Mucosa of descending colon (tissue), 3 donors: ENCODE results near the gene SMIM41. TPM values are rescaled to one million over a fixed set of nuclear protein-coding genes. Genes with fewer than 3 reads are reported as not detected.
A peak's percentile ranks its signal among the peaks of the same experiment; 100 is the strongest.

ENCODE experiments used
- ATAC-seq: fragments of 200-7000 bp; cut with Tn5 transposase; one replicate; pipeline ENCODE4 v1.9.1; 2020; ENCODE audit warnings: mild to moderate bottlenecking, moderate library complexity
- DNase-seq, 3 donors: peaks; one replicate each; pipeline ENCODE4 v3.0.0-alpha.2; 2020
- H3K36me3 ChIP-seq: fragments of 200-600 bp; one replicate; pipeline ENCODE4 v1.8.0; 2021; ENCODE audit warnings: low read depth, mild to moderate bottlenecking
- H3K4me1 ChIP-seq: fragments of 200-600 bp; one replicate; pipeline ENCODE4 v1.8.0; 2021; ENCODE audit warnings: low read depth, mild to moderate bottlenecking
- H3K4me3 ChIP-seq: fragments of 200-600 bp; one replicate; pipeline ENCODE4 v1.8.0; 2021; ENCODE audit warnings: mild to moderate bottlenecking
- H3K9me3 ChIP-seq: fragments of 200-600 bp; one replicate; pipeline ENCODE4 v1.8.0; 2021; ENCODE audit warnings: mild to moderate bottlenecking
- CTCF ChIP-seq: fragments of 200-600 bp; IDR thresholded peaks from one replicate; pipeline ENCODE4 v1.8.0; 2022; ENCODE audit warnings: antibody characterized with exemption, mild to moderate bottlenecking
- intact Hi-C, 2 donors: fragments of 100-400 bp; cut with DNase I in 1 of 2; cut with micrococcal nuclease in 1 of 2; formaldehyde crosslinking; loops; one replicate each; pipeline versions ENCODE4 v1.11.0 to v1.11.1; 2022; cut with DNase I, micrococcal nuclease
- total RNA-seq, 3 donors: library from RNA; stranded (reverse); fragmentation: NEBNext Ultra II Directional in 2 of 3; extraction: Animal tissue kit (Norgen Biotek cat#: 25700) in 2 of 3; gene quantifications; one replicate each; pipeline versions ENCODE4 v1.2.1 to v1.2.4, GENCODE V29; 2021 to 2023
- donor health status: DM: no; HTN: no; CAD: no; lungs with moderate emphysema.
- donor health status: DM: no; HTN: no; CAD: no.
- donor health status: DM: no; HTN: yes; CAD: no.

Gene SMIM41
- total RNA-seq, 3 donors from 2014 or later, result 0.32 to 0.41 TPM; not detected in 1

GRCh38 chr12:52083638-52083996 is 4.1 kb downstream of the SMIM41 start:
- no peak for TF ChIP-seq CTCF
- H3K36me3 ChIP-seq, result no peaks in the 10 kb centered on the region
- no peak for DNase-seq
- no peak for ATAC-seq
- intact Hi-C loops, result loop anchor here (5.0 kb wide), 1 partner anchor 56 kb away; no protein-coding TSS in a partner anchor
- H3K9me3 ChIP-seq, result no peaks in the 10 kb centered on the region
- H3K4me3 ChIP-seq, result no peak overlapping the region
- H3K4me1 ChIP-seq, result peaks cover 9% of the 10 kb centered on the region

- H3K9me3 ChIP-seq, result no peaks in the 10 kb centered on the region
- H3K4me3 ChIP-seq, result no peak overlapping the region
- DNase-seq, result no peak
- no peak for TF ChIP-seq CTCF
- H3K36me3 ChIP-seq, result no peaks in the 10 kb centered on the region
- peaks cover 9% of the 10 kb centered on the region for H3K4me1 ChIP-seq
- intact Hi-C loops, result loop anchor here (5.0 kb wide), 1 partner anchor 57 kb away; no protein-coding TSS in a partner anchor
- no peak for ATAC-seq
Observed at GRCh38 chr12:52084491-52085231, 5.2 kb downstream of the SMIM41 start.

- intact Hi-C loops, result no loop called here
- ATAC-seq (no peak), DNase-seq (no peak)
- Histone ChIP-seq H3K36me3 (no peaks in the 10 kb centered on the region), H3K4me1 (peaks cover 9% of the 10 kb centered on the region), H3K9me3 (no peaks in the 10 kb centered on the region), H3K4me3 (no peak overlapping the region)
- TF ChIP-seq CTCF, result no peak
Observed at GRCh38 chr12:52085682-52086180, 6.2 kb downstream of the SMIM41 start.

GRCh38 chr12:52086366-52086765 is 6.9 kb downstream of the SMIM41 start:
- DNase-seq (peak; percentile 64 to 66 (median 65)), ATAC-seq (peak; percentile 72)
- Histone ChIP-seq H3K9me3 (no peaks in the 10 kb centered on the region), H3K36me3 (no peaks in the 10 kb centered on the region), H3K4me1 (peaks cover 8% of the 10 kb centered on the region), H3K4me3 (no peak overlapping the region)
- TF ChIP-seq CTCF, result no peak
- intact Hi-C loops, result no loop called here

GRCh38 chr12:52086944-52087835 is 7.7 kb downstream of the SMIM41 start:
- H3K4me3 ChIP-seq, result no peak overlapping the region
- no peak for ATAC-seq
- H3K9me3 ChIP-seq, result no peaks in the 10 kb centered on the region
- intact Hi-C loops, result no loop called here
- H3K36me3 ChIP-seq, result no peaks in the 10 kb centered on the region
- TF ChIP-seq CTCF, result no peak
- no peak for DNase-seq
- peaks cover 11% of the 10 kb centered on the region for H3K4me1 ChIP-seq
